ENCODE results near the gene BICD1. TPM values are rescaled to one million over a fixed set of nuclear protein-coding genes. Genes with fewer than 3 reads are reported as not detected.
"Not testable (repeated sequence)": the region's sequence is repeated elsewhere in the genome, so short reads cannot be mapped to it uniquely, and the experiment has no call there.

The BICD1 gene
- total and polyA plus RNA-seq, 8 donors, result 13.6 to 21.2 (median 19.6) TPM

DNA sequence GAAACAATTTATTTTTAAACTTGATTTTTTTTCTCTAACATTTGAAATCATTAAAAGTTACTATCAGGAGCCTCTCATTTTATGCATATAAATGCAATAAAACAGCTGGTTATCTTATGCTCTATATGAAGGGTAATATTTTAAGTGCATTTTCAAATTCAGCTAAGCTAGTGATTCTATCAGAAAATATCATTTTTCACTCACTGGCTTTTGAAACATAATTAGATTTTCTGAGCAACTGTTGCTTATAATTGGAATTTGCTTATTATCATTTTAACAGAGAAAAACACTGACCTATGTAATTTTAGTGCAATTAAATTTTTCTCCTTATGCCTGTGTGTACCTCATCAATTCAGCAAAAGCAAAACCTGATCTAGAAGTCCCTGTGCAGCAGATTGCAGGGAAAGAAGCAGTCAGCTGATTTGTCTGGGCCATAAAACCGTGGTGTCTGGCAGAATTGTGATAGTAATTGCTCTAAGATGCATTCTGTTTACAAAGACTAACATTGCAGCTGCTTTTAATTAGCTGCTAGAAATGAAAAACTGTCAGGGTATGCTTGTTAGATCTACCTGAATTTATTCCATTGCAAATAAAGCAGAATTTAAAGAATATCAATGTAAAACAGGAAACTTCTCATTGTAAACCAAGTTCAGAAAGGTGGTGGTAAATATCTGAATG is 75.0 kb downstream of the BICD1 start:
- TF ChIP-seq, protein P1, sequence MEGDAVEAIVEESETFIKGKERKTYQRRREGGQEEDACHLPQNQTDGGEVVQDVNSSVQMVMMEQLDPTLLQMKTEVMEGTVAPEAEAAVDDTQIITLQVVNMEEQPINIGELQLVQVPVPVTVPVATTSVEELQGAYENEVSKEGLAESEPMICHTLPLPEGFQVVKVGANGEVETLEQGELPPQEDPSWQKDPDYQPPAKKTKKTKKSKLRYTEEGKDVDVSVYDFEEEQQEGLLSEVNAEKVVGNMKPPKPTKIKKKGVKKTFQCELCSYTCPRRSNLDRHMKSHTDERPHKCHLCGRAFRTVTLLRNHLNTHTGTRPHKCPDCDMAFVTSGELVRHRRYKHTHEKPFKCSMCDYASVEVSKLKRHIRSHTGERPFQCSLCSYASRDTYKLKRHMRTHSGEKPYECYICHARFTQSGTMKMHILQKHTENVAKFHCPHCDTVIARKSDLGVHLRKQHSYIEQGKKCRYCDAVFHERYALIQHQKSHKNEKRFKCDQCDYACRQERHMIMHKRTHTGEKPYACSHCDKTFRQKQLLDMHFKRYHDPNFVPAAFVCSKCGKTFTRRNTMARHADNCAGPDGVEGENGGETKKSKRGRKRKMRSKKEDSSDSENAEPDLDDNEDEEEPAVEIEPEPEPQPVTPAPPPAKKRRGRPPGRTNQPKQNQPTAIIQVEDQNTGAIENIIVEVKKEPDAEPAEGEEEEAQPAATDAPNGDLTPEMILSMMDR (IDR thresholded peaks at IDR 0.05), result no peak
- DNase-seq (no peak), ATAC-seq (no peak)
- Histone ChIP-seq H3K36me3 (no peaks in the 10 kb centered on the region), H3K4me3 (no peak overlapping the region), H3K9me3 (no peaks in the 10 kb centered on the region), H3K27me3 (no peaks in the 10 kb centered on the region), H3K4me1 (no peaks in the 10 kb centered on the region), H3K27ac (no peak overlapping the region)
- intact Hi-C loops (cut with DNase I), result no loop called here

DNA sequence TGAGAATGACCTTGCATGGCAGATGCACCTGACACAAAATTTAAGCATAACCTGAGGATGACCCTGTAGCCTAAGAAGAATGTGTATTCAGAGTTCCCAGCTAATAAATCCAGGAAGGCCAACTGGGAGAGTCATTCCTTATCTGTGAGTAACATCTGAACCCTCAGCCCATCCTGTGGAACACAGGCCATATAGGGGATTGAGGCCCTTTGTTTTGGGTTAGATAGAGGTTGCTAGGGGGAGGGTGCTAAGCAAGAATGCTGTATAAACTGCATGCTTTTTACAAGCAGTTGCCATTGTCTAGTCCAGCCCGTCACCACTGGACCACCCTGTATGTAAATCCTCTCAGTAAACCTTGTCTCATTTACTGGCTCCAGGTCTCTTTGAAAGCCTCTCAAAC is 77.0 kb downstream of the BICD1 start:
- H3K9me3 ChIP-seq, result no peaks in the 10 kb centered on the region
- no peak for DNase-seq
- TF ChIP-seq, protein P1 (IDR thresholded peaks at IDR 0.05), result no peak
- intact Hi-C loops (cut with DNase I), result no loop called here
- no peak overlapping the region for H3K27ac ChIP-seq
- H3K4me3 ChIP-seq, result no peak overlapping the region
- H3K27me3 ChIP-seq, result no peaks in the 10 kb centered on the region
- ATAC-seq, result no peak
- no peaks in the 10 kb centered on the region for H3K36me3 ChIP-seq
- H3K4me1 ChIP-seq, result no peaks in the 10 kb centered on the region

DNA sequence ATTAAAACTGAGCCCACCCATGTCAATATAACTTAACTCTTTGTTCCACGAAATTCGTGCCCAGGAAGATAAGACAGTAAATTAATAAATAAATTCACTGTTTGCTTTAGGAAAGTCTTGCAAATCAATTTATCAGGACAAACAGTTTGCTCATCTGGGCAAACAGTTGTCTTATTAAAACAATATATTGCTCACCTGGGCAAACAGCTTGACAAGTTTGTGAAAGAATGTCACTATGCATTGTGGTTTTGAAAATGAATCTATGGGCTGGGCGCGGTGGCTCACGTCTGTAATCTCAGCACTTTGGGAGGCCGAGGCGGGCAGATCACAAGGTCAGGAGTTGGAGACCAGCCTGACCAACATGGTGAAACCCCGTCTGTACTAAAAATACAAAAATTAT is 80.5 kb downstream of the BICD1 start:
- H3K27ac ChIP-seq; ATAC-seq; H3K9me3 ChIP-seq; intact Hi-C loops (cut with DNase I); H3K27me3 ChIP-seq; H3K4me1 ChIP-seq; DNase-seq; H3K4me3 ChIP-seq; H3K36me3 ChIP-seq: not testable (repeated sequence)

DNA sequence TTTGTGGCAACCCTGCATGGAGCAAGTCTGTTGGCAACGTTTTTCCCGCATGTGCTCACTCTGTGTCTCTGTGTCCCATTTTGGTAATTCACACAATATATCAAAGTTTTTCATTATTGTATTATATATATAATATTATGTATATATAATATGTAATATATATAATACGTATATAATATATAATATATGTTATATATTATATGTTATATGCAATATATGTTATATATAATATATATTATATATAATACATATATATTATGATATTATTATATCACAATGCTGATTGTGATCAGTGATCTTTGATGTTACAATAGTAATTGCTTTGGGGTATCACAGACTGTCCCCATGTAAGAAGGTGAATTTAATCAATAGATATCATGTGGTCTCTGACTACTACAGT is 84.8 kb downstream of the BICD1 start:
- TF ChIP-seq, protein P1 (IDR thresholded peaks at IDR 0.05), result no peak
- intact Hi-C loops (cut with DNase I), result no loop called here
- Histone ChIP-seq H3K27me3 (no peaks in the 10 kb centered on the region), H3K27ac (no peak overlapping the region), H3K4me3 (no peak overlapping the region), H3K36me3 (no peaks in the 10 kb centered on the region), H3K4me1 (no peaks in the 10 kb centered on the region), H3K9me3 (peaks cover 0 to 25% of the 10 kb centered on the region in 2 donors)
- ATAC-seq (no peak), DNase-seq (no peak)

DNA sequence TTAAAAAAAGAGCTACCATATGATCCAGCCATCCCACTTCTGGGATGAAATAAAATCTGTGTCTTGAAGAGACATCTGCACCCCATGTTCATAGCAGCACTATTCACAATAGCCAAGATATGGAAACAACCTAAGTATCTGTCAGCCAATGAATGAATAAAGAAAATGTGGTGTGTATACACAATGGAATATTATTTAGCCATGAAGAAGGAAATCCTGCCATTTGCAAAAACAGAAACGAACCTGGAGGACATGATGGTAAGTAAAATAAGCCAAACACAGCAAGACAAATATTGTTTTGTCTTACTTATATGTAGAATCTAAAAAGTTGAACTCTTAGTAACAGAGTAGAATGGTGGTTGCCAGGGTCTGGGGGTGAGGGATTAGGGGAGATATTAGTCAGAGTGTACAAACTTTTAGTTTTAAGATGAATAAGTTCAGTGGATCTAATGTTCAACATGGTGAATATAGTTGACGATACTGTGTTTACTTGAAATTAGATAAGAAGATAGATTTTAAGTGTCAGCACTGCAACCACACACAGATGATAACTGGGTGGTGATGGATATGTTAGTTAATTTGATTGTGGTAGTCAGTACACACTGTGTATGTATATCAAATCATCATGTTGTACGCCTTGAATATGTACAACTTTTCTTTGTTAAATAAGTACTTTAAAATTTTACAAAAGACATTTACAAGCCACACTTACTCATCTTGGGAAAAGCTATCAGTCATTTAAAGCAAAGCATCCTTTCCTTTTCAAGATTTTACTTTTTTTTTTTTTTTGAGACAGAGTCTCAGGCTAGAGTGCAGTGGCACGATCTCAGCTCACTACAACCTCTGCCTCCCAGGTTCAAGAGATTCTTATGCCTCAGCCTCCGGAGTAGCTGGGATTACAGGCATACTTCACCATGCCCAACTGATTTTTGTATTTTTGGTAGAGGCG is 89.9 kb downstream of the BICD1 start:
- no peak for DNase-seq
- ATAC-seq, result no peak
- TF ChIP-seq, protein P1 (IDR thresholded peaks at IDR 0.05), result no peak
- no peaks in the 10 kb centered on the region for H3K36me3 ChIP-seq
- H3K27me3 ChIP-seq, result no peaks in the 10 kb centered on the region
- H3K9me3 ChIP-seq, result peaks cover 0 to 25% of the 10 kb centered on the region in 2 donors
- no peak overlapping the region for H3K27ac ChIP-seq
- intact Hi-C loops (cut with DNase I), result no loop called here
- no peak overlapping the region for H3K4me3 ChIP-seq
- H3K4me1 ChIP-seq, result no peaks in the 10 kb centered on the region
